Measurements from ENCODE around the gene SPNS3.

The SPNS3 gene

DNA sequence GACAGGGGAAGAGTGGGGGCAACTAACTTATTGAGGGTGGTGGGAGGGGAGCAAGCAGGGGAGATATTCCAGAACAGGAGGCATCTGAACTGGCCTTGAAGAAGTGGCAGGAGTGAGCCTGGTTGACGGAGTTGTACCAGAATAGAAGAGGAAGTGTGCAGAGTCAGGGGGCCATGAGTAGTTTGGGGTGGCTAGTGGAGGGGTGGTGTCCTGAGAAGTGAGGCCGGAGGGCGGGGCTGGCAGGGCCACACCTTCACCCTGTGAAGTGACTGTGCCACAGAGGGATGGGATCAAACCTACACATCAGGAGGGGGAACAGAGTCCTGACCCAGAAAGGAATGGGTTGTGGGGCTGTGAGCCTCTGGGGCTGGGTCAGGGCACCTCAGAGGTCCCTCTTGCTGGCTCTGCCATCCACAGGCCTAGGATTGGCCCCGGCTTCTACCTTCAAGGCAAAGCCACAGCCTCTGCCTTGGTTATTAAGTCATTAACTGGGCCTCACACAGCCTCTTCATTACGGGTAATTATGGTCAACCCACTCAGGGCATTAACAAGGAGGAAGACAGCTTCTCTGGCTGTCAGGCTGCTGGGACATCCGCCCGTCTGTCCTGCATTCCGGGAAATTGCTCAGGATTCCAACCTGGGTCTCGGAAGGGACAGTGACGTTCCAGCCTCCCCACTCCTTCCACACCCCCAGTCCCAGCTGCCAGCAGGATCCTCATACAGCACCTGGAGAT lies 77.6 kb downstream of the SPNS3 start:
- DNase-seq = no peak

DNA sequence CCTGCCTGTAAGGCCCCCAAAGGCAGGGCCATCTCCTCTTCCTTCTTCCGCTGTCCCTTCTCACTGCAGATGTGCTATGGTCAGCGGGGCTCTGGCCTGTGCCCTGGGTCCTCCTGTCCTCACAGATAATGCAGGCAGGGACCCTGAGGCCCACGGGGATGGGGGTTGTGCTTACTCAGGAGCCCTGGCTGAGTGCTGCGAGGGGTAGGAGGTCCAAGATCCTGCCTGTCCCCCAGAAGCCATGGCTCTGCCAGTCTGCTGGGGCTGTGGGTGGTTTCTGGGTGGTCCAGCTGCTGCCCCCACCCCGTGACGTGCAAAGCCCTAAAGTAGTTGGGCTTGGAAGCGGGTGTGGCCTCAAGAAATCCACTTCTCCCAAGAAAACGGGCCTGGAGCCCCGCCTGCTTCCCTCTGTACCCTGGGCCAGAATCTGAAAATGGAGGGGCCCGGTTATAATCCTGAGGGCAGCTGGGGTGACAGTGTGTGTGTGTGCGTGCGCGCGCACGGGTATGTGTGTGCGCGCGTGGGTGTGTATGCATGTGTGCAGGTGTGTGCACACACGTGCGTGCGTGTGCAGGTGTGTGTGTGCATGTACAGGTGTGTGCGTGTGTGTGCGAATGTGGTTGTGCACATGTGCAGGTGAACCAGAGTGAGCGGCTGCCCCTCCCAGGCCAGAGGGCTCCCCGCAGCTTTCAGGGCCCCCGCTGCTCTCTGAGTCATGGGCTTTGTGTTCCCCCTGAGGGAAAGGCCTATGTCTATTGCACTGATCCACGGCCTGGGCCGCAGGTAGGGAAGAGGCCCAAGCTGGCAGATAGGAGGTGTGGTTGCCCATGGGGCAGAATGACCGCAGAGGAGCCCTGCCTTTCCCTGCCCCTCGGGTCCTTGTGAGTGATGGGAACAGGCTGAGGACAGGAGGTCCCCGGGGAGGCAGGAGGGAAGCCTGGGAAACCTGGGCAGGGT lies 78.7 kb downstream of the SPNS3 start:
- DNase-seq = no peak

DNA sequence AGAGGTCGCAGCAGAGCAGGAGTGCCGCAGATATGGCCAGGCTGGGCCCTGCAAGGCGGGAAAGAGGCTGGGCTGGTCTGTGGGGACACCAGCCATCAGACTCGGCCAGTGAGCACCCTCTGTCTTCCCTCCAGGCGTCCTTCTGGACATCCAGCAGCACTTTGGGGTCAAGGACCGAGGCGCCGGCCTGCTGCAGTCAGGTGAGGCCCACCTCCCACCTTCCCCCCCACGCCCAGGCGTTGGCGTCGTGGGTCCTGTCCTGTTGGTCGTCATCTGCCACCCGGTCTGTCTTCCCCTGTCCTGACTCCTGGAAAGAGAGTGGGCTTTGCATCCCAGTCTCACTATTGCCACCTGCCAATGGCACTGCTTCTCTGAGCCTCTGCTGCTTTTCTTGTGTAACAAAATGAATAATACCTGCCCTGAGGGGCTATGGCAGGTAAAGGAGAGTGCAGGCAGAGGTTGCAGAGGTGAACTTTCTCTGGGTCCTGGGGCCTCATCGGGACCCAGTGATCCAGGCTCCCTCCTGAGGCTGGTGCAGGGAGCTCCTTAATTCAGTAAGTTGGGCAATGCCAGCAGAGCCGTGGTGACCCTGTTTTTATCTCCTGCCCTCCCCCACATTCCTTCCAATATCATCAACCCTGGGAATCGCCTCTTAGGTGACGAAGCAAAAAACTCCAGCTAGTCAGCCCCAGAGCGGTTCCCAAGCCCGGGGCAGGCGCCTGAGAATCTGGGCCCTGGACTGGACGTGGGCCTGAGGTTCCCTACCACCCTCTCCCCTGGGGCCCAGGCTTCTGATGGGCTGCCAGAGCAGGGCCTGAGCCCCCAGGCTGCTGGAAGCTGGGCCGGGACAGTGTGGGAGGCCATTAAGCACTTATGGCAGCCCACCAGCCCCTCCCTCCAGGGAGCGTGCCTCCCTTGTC lies 79.6 kb downstream of the SPNS3 start:
- no peak for DNase-seq

DNA sequence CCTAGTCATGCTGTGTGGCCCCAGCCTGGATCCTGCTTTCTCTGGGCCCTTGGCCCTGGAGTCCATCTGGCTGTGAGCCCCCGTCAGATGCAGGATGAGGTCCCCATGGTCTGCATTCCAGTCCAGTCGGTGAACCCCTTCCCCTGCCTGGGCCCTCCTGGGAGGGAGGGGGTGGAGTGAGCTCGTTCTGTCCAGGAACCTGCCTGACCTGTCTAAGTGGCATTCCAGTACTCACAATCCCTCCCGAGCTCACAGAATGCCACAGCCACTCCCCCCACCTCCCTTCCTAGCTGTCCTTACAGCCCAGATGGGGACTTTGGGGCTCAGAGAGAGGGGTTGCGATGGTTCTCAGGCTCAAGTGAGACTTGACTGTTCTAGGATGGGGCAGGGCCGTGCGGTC lies 80.5 kb downstream of the SPNS3 start:
- no peak for DNase-seq

DNA sequence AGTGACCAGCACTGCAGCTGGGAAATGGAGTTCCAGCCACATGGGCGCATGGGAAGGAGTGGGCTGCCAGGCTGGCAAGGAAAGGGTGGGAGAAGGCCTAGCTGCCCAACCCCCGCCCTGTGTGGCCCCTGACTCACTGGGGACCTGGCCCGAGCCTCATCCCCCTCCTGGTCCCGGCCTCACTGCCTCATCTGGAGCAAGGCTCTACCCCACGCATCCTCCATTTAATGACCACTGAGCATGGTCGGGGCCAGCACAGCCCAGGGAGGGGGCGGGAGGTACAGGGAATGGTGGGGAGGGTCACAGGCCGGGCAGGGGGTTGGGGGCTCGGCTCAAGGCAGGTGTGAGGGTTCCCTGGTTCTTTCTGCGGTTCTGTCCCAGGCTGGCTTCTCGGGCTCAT lies 81.0 kb downstream of the SPNS3 start:
- no peak for DNase-seq

DNA sequence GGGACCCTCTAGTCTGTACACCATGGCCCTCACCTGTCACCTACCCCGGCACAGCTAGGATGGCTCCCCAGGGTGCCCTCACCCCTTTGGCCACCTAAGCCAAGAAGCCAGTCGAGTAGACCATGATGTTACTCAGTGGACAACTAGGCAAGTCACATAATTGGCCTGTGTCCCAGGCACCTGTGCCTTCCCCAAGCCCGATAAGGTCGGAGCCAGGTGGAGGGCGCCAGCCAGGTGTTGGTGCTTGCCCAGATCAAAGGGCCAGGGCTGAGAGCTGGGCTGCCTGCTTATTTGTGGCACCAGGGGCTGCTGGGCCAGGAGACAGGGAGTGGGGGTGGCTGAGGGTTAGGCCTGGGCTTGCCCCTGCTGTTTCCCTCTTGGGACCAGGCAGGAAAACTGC lies 81.8 kb downstream of the SPNS3 start:
- DNase-seq = no peak

DNA sequence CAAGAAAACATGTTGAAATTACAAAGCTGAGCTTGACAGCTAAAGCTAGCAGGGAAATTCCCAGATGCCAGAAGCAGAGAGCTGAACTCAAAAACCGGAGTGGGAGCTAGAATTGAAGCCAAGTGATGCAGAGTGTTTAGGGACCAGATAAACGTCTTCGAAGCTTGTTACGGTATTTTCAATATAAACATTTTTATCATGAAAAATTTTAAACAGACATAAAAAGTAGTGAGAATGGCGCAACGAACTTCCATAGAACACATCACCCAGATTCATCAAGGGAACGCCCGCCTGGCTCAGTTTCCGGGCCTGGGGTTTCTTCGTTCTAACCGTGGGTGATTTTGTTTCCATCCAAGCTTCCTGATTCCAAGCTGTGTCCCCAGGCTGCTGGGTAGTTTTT lies 83.0 kb downstream of the SPNS3 start:
- DNase-seq = no peak

DNA sequence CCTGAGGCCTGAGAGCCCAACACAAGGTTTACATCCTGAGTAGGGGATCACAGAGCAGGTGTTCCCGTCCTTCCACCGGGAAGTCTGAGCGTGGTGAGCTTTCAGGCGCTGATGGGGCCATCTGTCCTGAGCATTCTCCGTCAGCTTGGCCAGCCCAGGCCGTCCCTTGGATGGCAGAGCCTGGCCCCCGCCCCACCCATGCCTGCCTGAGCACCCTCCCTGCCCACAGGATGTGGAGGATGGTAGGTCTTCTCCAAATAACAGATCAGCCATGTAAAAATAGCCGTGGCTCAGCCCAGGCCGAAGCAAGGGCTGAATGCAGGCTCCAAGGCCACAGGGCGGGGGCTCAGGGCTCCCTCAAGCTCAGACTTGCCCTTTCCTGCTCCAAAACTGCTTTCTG lies 85.2 kb downstream of the SPNS3 start:
- DNase-seq = no peak

DNA sequence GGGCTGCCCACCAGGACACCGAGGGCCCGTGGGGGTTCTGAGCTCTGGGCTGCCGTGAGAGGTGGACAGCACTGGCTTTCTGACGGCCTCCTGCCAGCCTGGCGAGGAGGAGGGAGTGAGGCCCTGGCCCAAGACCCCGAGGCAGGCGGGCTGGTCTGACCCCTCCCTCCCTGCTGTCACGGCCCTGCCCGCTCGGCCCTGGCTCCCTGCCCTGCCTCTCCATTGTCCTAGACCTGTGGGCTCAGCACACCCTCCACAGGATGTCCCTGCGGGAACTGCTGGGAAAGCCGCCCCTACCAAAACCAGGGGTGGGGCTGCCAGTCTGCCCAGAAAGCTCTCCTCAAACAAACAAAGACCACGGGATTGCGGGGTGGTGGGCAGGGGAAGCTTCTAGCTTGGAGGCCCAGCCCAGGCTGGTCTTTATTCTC lies 85.6 kb downstream of the SPNS3 start:
- no peak for DNase-seq

DNA sequence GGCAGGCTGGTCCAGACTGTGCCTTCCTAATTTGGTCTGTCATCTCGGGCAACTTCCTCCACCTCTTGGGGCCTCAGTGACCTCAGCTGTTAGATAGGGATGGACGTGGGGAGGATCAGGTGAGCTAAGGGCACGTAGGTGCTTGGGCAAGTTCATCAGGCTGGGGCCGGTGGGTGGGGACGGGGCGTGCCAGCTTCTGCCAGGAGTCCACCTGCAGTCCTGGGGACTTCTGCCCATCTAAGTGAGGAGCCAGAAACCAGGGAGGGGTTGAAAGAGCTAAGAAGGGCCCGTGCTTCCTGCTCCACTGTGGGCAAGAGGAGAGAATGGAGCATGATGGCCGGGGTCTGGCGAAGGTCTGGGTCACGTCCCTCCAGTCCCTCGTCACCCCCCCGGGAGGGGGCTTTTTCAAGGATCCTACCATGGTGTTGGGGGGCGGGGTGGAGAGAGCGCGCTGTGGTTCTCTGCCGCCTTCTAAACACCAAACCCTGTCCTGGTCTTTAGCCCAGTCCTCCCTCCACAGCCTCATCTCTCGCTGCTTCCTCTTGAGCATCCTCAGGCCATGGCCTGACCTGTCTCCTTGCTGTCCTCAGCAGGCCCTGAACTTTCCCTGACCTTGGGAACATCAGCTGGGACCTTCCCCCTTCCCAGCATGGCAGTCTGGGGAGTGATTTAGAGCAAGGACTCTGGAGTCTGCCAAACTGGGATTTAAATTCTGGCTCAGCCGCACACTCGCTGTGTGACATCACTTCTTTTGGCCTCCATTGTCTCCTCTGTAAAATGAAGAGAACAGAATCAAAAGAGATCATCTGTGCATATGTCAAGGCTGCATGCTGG lies 86.5 kb downstream of the SPNS3 start:
- no peak for DNase-seq

DNA sequence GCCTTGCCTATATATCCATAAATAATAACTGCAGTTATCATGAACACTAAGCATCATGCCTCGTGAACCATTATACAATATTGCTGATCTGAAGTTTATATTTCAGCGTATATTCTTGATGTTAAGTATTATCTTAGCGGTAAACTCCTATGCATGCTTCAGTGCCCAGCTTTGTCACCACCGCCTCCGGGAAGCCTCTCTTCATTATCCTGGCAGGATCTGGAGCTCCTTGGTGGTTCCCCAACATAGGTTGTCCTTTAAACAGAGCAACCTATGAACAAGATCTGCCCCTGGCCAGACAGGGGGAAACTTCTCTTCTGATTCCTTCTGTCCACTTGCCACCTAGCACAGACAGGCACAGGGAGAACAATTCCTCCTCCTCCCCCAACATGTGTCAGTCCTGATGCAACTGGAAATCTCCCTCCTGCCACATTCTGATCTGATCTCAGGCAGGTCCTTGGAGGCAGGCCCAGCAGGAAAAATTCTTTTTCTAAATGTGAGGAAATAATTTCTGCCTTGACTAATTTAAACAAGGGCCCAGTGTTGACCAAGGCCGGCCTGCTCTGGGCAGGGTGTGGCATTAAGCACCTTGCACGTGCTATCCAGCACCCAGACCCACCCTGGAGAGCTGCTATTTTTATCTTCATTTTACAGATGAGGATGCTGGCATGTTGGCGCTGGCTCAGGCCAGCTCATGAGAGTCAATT lies 87.3 kb downstream of the SPNS3 start:
- no peak for DNase-seq

DNA sequence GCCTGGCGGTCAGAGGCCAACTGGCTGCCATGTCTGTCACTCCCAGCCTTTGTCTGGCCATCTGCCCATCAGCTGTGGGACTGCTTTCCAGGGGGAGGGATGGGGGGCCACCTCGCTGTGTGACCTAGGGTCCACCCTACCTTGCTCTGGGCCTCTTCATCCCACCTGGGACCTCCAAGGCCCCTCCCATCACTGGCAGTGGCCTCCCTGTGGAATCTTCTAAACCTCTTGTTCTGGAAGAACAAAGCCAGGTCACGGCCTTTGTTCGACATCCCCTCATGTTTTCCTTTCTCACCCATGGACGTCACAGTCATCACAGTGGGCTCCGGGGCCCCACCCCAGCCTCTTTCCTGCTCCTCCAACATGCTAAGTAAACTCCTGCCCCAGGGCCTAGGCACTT lies 88.9 kb downstream of the SPNS3 start:
- no peak for DNase-seq

DNA sequence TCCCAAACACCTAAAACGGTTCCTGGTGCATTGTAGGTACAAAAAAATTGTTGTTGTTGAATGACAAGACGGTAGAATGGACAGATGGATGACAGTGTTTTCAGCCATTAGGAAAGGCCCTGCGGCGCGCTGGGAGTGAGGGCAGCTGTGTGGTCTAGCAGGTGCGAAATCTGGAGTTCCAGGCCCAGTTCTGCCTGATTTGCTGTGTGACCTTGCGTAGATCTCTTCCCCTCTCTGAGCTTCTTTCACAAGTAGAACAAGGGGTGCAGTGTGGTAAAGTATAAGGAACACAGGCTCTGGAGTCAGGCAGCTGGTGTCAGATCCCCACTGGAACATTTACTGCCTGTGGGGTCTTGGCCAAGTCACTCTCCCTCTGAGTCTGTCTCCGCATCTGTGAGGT lies 90.2 kb downstream of the SPNS3 start:
- no peak for DNase-seq

DNA sequence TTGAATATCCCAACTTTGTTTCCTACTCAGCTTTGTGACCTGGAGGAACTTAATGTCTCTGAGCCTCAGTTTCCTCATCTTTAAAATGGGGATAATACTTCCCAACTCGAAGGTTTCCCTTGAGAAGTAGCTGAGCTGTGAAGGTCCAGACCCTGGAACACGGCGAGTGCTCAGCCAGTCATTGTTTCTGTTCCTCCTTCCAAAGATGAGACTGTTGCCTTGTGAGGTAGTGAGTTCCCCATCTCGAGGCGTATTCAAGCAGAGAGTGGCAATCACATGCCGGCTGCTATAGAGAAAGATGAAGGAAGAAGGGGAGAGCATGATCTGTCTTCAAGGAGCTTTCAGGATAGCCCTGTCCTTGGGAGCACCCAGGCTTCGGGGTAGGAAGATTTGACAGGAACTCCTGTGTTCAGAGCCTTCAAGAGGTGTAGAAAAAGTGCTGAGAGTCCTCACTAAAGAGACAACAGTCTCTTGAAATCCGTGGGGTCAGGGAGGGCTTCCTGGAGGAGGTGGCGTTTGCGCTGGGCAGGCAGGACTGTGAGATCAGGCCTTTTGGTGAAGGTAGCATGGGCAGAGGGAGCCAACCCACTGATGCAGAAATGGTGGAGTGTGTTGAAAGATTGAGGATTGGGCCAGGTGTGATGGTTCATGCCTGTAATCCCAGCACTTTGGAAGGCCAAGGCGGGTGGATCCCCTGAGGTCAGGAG lies 92.1 kb downstream of the SPNS3 start:
- no peak for DNase-seq

DNA sequence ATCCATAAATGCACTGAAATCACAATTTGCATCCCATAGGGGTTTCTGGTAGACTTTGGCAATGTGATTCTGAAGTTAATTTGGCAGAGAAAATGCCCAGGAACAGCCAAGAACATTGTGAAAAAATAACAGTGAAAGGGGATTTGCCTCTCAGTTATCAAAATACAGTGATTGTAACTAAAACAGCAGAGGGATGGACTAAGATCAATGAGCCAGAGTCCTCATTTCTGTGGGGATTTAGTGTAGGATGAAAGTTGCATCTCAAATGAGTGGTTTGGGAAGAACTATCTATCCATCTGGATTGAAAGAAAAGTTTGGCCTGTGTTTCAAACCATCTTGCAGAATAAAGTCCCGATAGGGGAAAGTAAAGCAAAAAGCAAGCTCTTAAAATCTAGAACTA lies 93.4 kb downstream of the SPNS3 start:
- DNase-seq = no peak

DNA sequence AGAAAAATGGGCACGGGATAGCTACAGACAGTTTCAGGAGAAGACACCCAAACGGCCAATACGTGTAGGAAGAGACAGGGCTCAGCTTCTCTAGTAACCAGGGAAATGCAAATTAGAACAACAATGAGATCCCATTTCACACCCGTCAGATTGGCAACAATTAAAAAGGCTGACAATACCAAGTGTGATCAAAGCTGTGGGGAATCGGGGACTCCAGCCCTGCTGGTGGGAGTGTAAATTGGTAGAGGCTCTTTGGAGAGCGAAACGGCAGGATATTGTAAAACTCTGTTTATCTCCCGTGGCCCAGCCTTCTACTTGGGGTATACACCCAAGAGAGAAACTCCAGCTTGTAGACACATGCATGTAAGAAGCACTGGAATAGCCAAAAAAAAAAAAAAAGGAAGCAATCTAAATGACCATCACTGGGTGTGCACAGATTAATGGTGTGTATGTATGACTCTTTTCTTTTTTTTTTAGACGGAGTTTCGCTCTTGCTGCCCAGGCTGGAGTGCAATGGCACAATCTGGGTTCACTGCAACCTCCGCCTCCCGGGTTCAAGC lies 93.9 kb downstream of the SPNS3 start:
- no peak for DNase-seq

DNA sequence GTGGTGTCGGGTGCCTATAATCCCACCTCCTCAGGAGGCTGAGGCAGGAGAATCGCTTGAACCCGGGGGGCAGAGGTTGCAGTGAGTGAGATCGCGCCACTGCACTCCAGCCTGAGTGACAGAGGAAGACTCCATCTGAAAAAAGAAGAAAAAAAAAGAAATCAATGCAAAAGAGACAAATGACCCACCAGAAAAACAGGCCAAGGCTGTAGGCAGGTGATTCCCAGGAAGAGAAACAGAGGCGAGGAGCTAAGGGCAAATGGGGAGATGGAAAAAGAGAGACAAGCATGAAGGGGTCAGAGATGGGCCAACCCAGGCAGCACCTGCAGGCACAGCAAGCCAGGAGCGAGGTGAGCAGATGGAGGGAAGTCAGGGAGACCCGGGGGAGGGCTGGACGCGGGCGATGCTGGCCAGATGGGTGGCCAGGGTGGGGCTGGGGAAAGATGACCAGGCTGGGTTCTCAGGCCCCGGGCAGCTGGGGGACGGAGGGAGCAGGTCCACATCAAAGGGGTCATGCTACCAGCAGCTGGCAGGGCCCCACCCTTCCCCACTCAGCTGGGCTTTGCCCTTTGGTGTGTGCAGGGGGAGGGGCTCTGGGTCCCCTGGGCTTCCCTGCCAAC lies 95.9 kb downstream of the SPNS3 start:
- DNase-seq = no peak

DNA sequence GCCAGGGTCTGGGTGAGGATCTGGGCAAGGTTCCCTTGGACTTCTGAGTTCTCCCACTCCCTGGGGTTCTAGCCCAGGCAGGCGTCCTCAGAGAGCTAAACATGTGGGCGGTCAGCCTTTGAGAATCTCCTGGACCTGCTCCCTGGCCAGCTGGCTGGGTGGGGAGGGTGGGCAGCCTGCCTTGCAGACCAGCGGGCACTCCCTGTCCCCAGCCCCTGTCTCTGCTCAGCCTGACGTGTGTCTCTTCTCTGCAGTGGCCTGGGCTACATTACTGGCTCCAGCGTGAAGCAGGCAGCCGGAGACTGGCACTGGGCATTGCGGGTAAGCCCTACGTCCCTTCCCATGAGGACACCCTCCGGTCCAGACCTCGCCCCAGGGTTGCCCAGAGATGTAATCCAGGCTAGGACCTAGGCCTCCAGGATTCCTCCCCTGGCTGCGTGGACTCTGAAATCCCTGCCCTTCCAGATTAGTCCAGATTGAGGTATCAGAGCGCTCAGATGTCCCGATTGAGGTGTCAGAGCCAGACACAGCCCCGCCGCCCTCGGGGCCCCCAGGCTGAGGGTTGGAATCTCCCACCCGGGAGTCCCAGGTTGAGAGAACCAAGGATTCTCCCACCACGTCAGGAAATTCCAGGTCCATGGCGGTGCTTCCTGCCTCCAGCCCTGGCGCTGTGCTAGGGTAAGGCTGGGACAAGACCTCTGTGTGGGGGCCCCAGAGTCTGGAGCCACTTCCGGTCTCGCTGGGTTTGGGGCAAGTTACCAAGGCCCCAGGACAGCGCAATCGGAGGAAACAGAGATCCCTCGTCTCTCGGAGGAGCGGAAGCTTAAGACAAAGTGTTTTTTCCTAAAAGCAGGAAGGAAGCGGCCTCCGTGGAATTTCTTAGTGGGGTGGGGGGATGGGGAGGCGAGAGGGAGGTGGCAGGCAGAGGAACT lies 97.3 kb downstream of the SPNS3 start:
- DNase-seq = no peak

Measured in stimulated activated CD4-positive, alpha-beta T cell treated with anti-CD3 and anti-CD28 coated beads, Interleukin-4, amount 100 ng/mL, for 4 hours (primary cell).